NOMO-1 (cell line): ENCODE results near the gene TGFBR3L.
"Not testable (repeated sequence)": the region's sequence is repeated elsewhere in the genome, so short reads cannot be mapped to it uniquely, and the experiment has no call there.

Experiments
- DNase-seq, 2 experiments: peaks; one replicate each; lab custom pipeline; 2025; ENCODE audit not compliant: unreplicated experiment in 2 of 2; lab: John Stamatoyannopoulos, UW

TGFBR3L gene

GRCh38 chr19:7916103-7916954 lies 1.7 kb downstream of the TGFBR3L start:
- peak; percentile 58 to 63 for DNase-seq

- no peak for DNase-seq
Measured at GRCh38 chr19:7916955-7917266, 2.3 kb downstream of the TGFBR3L start.

GRCh38 chr19:7917267-7918061 lies 2.8 kb downstream of the TGFBR3L start:
- peak; percentile 50 to 79 for DNase-seq

- DNase-seq = not testable (repeated sequence)
Measured at GRCh38 chr19:7918062-7918614, 3.5 kb downstream of the TGFBR3L start.

GRCh38 chr19:7918615-7919421 lies 4.2 kb downstream of the TGFBR3L start:
- DNase-seq = no peak

- peak; percentile 87 to 94 for DNase-seq
Measured at GRCh38 chr19:7919610-7920518, 5.2 kb downstream of the TGFBR3L start, which contains the start of gene SNAPC2. Gene SNAPC2 (plus strand): TSS chr19:7920338. CDS start chr19:7920367, 29 bp downstream.

- DNase-seq = peak; percentile 93 to 100
Measured at GRCh38 chr19:7920519-7921301, 6.1 kb downstream of the TGFBR3L start.

- DNase-seq = peak in 1 of 2 experiments; percentile 52
Measured at GRCh38 chr19:7921302-7921966, 6.8 kb downstream of the TGFBR3L start.

- DNase-seq = no peak
Measured at GRCh38 chr19:7921967-7922835, 7.6 kb downstream of the TGFBR3L start.

GRCh38 chr19:7922836-7923195 lies 8.2 kb downstream of the TGFBR3L start:
- no peak for DNase-seq

- no peak for DNase-seq
Measured at GRCh38 chr19:7923295-7924191, 8.9 kb downstream of the TGFBR3L start.

- no peak for DNase-seq
Measured at GRCh38 chr19:7924241-7924640, 9.6 kb downstream of the TGFBR3L start.

GRCh38 chr19:7924651-7925170 lies 10.1 kb downstream of the TGFBR3L start:
- DNase-seq = no peak

GRCh38 chr19:7925171-7925851 lies 10.7 kb downstream of the TGFBR3L start:
- peak; percentile 69 to 73 for DNase-seq

- DNase-seq = peak; percentile 23 to 29
Measured at GRCh38 chr19:7926021-7926726, 11.5 kb downstream of the TGFBR3L start, which contains the start of gene CTXN1. Gene CTXN1 (minus strand): TSS chr19:7926135. CDS start chr19:7925538, 597 bp downstream.
